Spleen (tissue), 11 donors: ENCODE data around the gene MEG3. TPM values are rescaled to one million over a fixed set of nuclear protein-coding genes. Genes with fewer than 3 reads are reported as not detected.

ENCODE experiments used
- DNase-seq: peaks from one replicate; pipeline ENCODE4 v3.0.0-alpha.2; 2020
- H3K27ac ChIP-seq, 8 donors: fragments of 200-600 bp; sonication (generic) in 7 of 8; 1 replicate in 4 of 8; 2 replicates in 4 of 8; pipeline versions ENCODE4 v1.5.0 to v1.8.0; 2016 to 2021; ENCODE audit warnings: inconsistent platforms in 4 of 8, mild to moderate bottlenecking in 4 of 8, moderate library complexity in 1 of 8
- H3K27me3 ChIP-seq, 7 donors: fragments of 200-600 bp; sonication (generic) in 6 of 7; replicated peaks in 1 of 7; 1 replicate in 4 of 7; 2 replicates in 3 of 7; pipeline versions ENCODE4 v1.5.0 to v1.8.0; 2016 to 2021; ENCODE audit warnings: inconsistent platforms in 3 of 7, mild to moderate bottlenecking in 1 of 7
- H3K36me3 ChIP-seq, 6 donors: fragments of 200-600 bp; sonication (generic) in 5 of 6; 1 replicate in 4 of 6; 2 replicates in 2 of 6; pipeline versions ENCODE4 v1.5.0 to v1.8.0; 2016 to 2021; ENCODE audit warnings: inconsistent platforms in 2 of 6
- H3K4me1 ChIP-seq, 6 donors: fragments of 200-600 bp; sonication (generic) in 5 of 6; 1 replicate in 3 of 6; 2 replicates in 3 of 6; pipeline versions ENCODE4 v1.5.0 to v1.8.0; 2016 to 2021; ENCODE audit warnings: inconsistent platforms in 3 of 6
- H3K4me3 ChIP-seq, 8 donors: fragments of 200-600 bp; sonication (generic) in 7 of 8; 1 replicate in 4 of 8; 2 replicates in 4 of 8; pipeline versions ENCODE4 v1.5.0 to v1.8.0; 2016 to 2021; ENCODE audit warnings: inconsistent platforms in 4 of 8, mild to moderate bottlenecking in 4 of 8, moderate library complexity in 2 of 8
- H3K9me3 ChIP-seq, 8 donors: fragments of 200-600 bp; sonication (generic) in 7 of 8; 1 replicate in 4 of 8; 2 replicates in 4 of 8; pipeline versions ENCODE4 v1.5.0 to v1.8.0; 2016 to 2021; ENCODE audit warnings: inconsistent platforms in 4 of 8
- CTCF ChIP-seq, 11 experiments: fragments of 200-600 bp in 7 of 11; fragments of 450-650 bp in 4 of 11; sonication (generic) in 4 of 11; IDR thresholded peaks in 8 of 11; conservative IDR thresholded peaks in 3 of 11; 1 replicate in 7 of 11; 2 replicates in 4 of 11; pipeline versions ENCODE4 v1.4.0 to v1.8.0; 2016 to 2021; ENCODE audit warnings: antibody characterized with exemption in 11 of 11, inconsistent platforms in 4 of 11, mild to moderate bottlenecking in 1 of 11
- POLR2A ChIP-seq, 3 donors: fragments of 450-650 bp; IDR thresholded peaks; one replicate each; pipeline ENCODE4 v1.5.1; 2017; ENCODE audit warnings: antibody characterized with exemption in 3 of 3, mild to moderate bottlenecking in 1 of 3
- POLR2AphosphoS5 ChIP-seq, 3 donors: sonication (generic); formaldehyde crosslinking; IDR thresholded peaks; one replicate each; pipeline ENCODE4 v1.5.1; 2017; ENCODE audit warnings: antibody characterized with exemption in 3 of 3
- WGBS, 5 donors: extraction: QIAGEN DNeasy Blood & Tissue Kit in 3 of 5; methylation state at CpG; one replicate each; pipeline versions ENCODE4 v1.1.5 to v1.1.7; 2013 to 2018; 5-methylcytosine and 5-hydroxymethylcytosine counted together
- intact Hi-C: fragments of 100-400 bp; cut with DNase I; formaldehyde crosslinking; loops from one replicate; pipeline ENCODE4 v1.15.0; 2023; ENCODE audit warnings: low total_unique reads
- polyA plus RNA-seq, 3 donors: library from polyadenylated mRNA; stranded (reverse); fragments of 200-250 nt; gene quantifications; one replicate each; pipeline ENCODE4 v1.2.1, GENCODE V29; 2013
- total RNA-seq, 7 donors: library from RNA; depleted of rRNA in 3 of 7; stranded (reverse); fragments of >200 nt in 3 of 7; fragmentation: NEBNext Ultra II Directional in 4 of 7; extraction: Animal tissue kit (Norgen Biotek cat#: 25700) in 4 of 7; gene quantifications; one replicate each; pipeline versions ENCODE4 v1.1.0 to v1.2.1, GENCODE V29; 2016 to 2021
- donor health status: healthy with polysubstance abuse.
- donor health status: DM: no; HTN: no; CAD: no; lungs with moderate emphysema.
- donor health status: DM: no; HTN: no; CAD: no.
- donor health status: Bipolar disorder and iron deficiency.
- donor health status: healthy.
- donor health status: DM: no; HTN: no; CAD: no.
- donor health status: DM: yes; HTN: yes; CAD: no.

Gene MEG3
- total and polyA plus RNA-seq, 10 donors = 86.5 to 763 (median 187) TPM

DNA sequence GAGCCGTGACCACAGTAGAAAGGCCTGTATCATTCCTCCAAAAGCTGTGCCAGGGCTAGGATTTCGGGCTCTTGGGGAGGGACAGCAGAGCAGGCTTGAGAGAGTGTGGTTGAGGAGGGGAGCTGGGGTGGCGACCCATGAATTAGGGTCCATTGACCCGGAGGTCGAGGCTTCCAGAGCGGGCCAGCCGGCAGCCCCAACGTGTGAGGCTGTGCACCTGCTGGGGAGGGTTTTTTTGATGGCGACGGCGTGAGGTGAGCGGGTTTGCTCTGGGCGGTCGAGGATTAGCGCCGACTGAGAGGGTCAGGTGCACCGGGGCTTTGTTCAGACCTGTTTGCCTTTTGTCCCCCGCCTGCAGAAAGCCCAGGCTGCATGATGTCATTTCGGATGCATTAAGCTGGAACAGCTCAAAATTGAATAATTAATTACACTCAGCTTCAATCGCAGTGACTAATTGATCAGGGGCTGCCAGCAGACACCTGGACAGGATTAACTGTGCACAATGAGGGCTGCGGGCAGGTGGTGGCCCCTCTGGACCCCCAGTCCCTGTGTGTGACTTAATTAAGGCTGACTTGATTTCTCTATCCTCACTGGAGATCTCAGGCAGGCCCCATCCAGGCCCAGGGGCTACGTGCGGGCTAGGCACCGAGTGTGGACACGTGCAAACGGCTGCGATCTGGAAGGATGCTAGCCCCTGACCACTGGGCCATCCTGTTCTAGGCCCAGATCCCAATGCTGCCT lies 42.1 kb upstream of the MEG3 start:
- Histone ChIP-seq H3K9me3 (no peaks in the 10 kb centered on the region), H3K27me3 (peaks cover 0 to 3% (median 0%) of the 10 kb centered on the region in 7 donors), H3K36me3 (no peaks in the 10 kb centered on the region), H3K4me3 (no peak overlapping the region), H3K27ac (no peak overlapping the region), H3K4me1 (peaks cover 0 to 19% (median 0%) of the 10 kb centered on the region in 6 donors)
- 91 to 94% (median 91%) methylated on average over 20 to 27 of the region's 27 CpGs for WGBS, 5 donors
- intact Hi-C loops = no loop called here
- peak; percentile 59 for DNase-seq
- TF ChIP-seq POLR2AphosphoS5 (IDR thresholded peaks at IDR 0.05) (no peak), CTCF (IDR thresholded peaks at IDR 0.05 in 8 of 11, conservative IDR thresholded peaks at IDR 0.05 in 3 of 11) (no peak), POLR2A (IDR thresholded peaks at IDR 0.05) (no peak)

DNA sequence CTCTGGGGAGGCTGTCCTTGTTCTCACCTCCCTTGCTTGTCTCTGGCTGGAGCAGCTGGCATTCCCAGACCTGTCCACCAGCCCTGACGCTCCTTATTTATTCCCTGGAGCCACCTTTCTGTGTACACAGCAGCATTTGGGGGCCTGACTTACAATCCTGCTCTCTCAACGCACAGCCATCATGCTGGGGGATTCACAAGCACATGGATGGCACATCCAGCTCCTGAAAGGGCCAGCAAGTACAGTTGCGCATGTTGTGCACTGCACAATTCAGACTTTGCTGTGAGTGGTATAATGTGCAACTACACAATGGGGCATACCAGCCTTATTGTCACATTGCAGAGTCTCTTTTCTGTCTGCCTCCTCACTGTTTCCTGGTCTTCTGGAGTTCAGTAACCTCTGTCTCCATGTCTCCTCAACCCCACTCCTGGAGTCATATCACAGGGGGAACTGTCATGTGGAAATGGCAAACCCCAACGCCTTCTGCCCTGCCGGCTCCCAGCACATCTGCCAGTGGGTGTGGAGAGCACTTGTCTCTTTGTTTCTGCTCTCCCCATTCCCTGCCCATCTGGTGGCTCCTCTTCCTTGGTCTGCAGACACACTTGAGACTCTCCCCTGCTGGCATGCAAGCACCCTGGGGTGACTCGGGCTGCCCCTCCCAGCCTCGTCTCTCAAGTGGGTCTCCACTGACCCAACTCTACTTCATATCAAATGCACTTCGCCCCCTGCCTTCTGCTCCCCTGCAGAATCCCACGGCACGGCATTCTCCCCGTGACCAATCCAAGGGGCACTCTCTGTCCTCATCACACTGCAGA lies 41.2 kb upstream of the MEG3 start:
- DNase-seq = peak; percentile 69
- peaks cover 0 to 3% (median 0%) of the 10 kb centered on the region in 7 donors for H3K27me3 ChIP-seq
- WGBS, 5 donors = 83 to 92% (median 87%) methylated on average over 11 of the region's 11 CpGs
- H3K9me3 ChIP-seq = no peaks in the 10 kb centered on the region
- no peak overlapping the region for H3K4me3 ChIP-seq
- H3K4me1 ChIP-seq = peaks cover 0 to 21% (median 0%) of the 10 kb centered on the region in 6 donors
- intact Hi-C loops = no loop called here
- H3K27ac ChIP-seq = no peak overlapping the region
- TF ChIP-seq CTCF (IDR thresholded peaks at IDR 0.05 in 8 of 11, conservative IDR thresholded peaks at IDR 0.05 in 3 of 11) (no peak), POLR2A (IDR thresholded peaks at IDR 0.05) (no peak), POLR2AphosphoS5 (IDR thresholded peaks at IDR 0.05) (no peak)
- no peaks in the 10 kb centered on the region for H3K36me3 ChIP-seq

DNA sequence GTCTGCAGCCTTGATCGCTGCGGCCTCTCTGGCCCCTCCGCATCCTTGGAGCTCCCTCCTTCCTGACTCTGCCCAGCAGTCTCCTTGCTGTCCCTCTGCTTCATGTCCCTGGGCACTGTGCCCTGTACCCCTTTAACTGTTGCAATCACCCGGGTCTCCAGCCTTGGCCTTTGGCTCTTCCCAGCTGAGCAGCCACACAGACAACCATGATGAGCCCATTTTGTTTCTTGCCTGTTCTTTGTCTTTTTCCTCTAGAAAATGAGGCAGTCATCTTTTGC lies 40.6 kb upstream of the MEG3 start:
- TF ChIP-seq POLR2AphosphoS5 (IDR thresholded peaks at IDR 0.05) (no peak), CTCF (IDR thresholded peaks at IDR 0.05 in 8 of 11, conservative IDR thresholded peaks at IDR 0.05 in 3 of 11) (no peak), POLR2A (IDR thresholded peaks at IDR 0.05) (no peak)
- peaks cover 0 to 21% (median 0%) of the 10 kb centered on the region in 6 donors for H3K4me1 ChIP-seq
- intact Hi-C loops = no loop called here
- no peaks in the 10 kb centered on the region for H3K9me3 ChIP-seq
- H3K27me3 ChIP-seq = peaks cover 0 to 3% (median 0%) of the 10 kb centered on the region in 7 donors
- no peak for DNase-seq
- no peaks in the 10 kb centered on the region for H3K36me3 ChIP-seq
- H3K27ac ChIP-seq = no peak overlapping the region
- WGBS, 5 donors = 63 to 89% (median 86%) methylated on average over 4 of the region's 4 CpGs
- H3K4me3 ChIP-seq = no peak overlapping the region

DNA sequence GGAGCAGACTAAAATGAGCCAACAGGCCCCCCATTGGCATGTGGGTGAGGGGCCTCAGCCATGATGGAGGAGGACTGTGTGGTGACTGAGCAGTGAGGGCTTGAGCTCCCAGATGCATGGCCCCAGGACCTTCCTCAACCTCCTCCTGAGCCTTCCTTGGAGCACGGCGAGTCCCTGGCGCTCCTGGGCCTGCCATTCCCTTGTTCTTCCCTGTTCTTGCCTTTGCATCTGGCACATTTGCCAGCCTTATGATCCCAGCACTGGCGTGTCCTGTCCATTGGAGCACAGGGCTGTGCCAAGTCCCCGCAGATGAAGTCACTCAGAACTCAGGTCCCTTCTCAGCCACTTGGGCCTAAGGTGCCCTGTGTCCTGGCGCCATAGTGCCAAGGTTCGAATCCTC lies 40.3 kb upstream of the MEG3 start:
- Histone ChIP-seq H3K4me1 (peaks cover 0 to 21% (median 0%) of the 10 kb centered on the region in 6 donors), H3K9me3 (no peaks in the 10 kb centered on the region), H3K4me3 (no peak overlapping the region), H3K27me3 (peaks cover 0 to 4% (median 0%) of the 10 kb centered on the region in 7 donors), H3K36me3 (no peaks in the 10 kb centered on the region), H3K27ac (no peak overlapping the region)
- intact Hi-C loops = no loop called here
- WGBS, 5 donors = 91 to 96% (median 93%) methylated on average over 7 of the region's 7 CpGs
- TF ChIP-seq CTCF (IDR thresholded peaks at IDR 0.05 in 8 of 11, conservative IDR thresholded peaks at IDR 0.05 in 3 of 11) (no peak), POLR2AphosphoS5 (IDR thresholded peaks at IDR 0.05) (no peak), POLR2A (IDR thresholded peaks at IDR 0.05) (no peak)
- DNase-seq = peak; percentile 48
